KOPT-K1 (cell line): ENCODE data around the gene CFAP74.

Experiments
- H3K27ac ChIP-seq: fragments of 200-600 bp; sonication (generic); 2 replicates; pipeline ENCODE4 v1.5.1; 2016; ENCODE audit warnings: antibody characterized with exemption, mild to moderate bottlenecking, low read depth, low read length; ENCODE audit not compliant: poor library complexity, severe bottlenecking
- H3K36me3 ChIP-seq: fragments of 200-600 bp; sonication (generic); 2 replicates; pipeline ENCODE4 v1.5.1; 2017; ENCODE audit warnings: antibody characterized with exemption, mild to moderate bottlenecking, low read length, moderate library complexity; ENCODE audit not compliant: insufficient read depth
- H3K9me3 ChIP-seq: fragments of 200-600 bp; sonication (generic); 2 replicates; pipeline ENCODE4 v1.5.1; 2017; ENCODE audit warnings: antibody characterized with exemption, low read length, mild to moderate bottlenecking; ENCODE audit not compliant: insufficient read depth, poor library complexity, severe bottlenecking

The CFAP74 gene

GRCh38 chr1:2003541-2004131, at the start of gene CFAP74:
CFAP74 (minus strand) TSS chr1:2003786; CDS start chr1:1990956, 12,830 bp downstream.
- H3K9me3 ChIP-seq = no peaks in the 10 kb centered on the region
- H3K36me3 ChIP-seq = no peaks in the 10 kb centered on the region
- no peak within 1 kb of the TSS for H3K27ac ChIP-seq

- Histone ChIP-seq H3K27ac (no peak overlapping the region), H3K9me3 (no peaks in the 10 kb centered on the region), H3K36me3 (no peaks in the 10 kb centered on the region)
Measured at GRCh38 chr1:2053217-2053616, 49.6 kb upstream of the CFAP74 start.

GRCh38 chr1:2052756-2053155, 49.2 kb upstream of the CFAP74 start:
- H3K27ac ChIP-seq = no peak overlapping the region
- H3K36me3 ChIP-seq = no peaks in the 10 kb centered on the region
- no peaks in the 10 kb centered on the region for H3K9me3 ChIP-seq

- Histone ChIP-seq H3K9me3 (no peaks in the 10 kb centered on the region), H3K27ac (no peak overlapping the region), H3K36me3 (no peaks in the 10 kb centered on the region)
Measured at GRCh38 chr1:2052054-2052679, 48.6 kb upstream of the CFAP74 start.

GRCh38 chr1:2050793-2051682, 47.5 kb upstream of the CFAP74 start:
- H3K27ac ChIP-seq = no peak overlapping the region
- no peaks in the 10 kb centered on the region for H3K36me3 ChIP-seq
- no peaks in the 10 kb centered on the region for H3K9me3 ChIP-seq

- Histone ChIP-seq H3K9me3 (no peaks in the 10 kb centered on the region), H3K27ac (no peak overlapping the region), H3K36me3 (no peaks in the 10 kb centered on the region)
Measured at GRCh38 chr1:2050461-2050792, 46.8 kb upstream of the CFAP74 start.

GRCh38 chr1:2049718-2050431, 46.3 kb upstream of the CFAP74 start, which contains the start of gene PRKCZ:
PRKCZ (plus strand) TSS chr1:2050411; CDS start chr1:2050631, 220 bp downstream.
- no peak within 1 kb of the TSS for H3K27ac ChIP-seq
- H3K9me3 ChIP-seq = no peaks in the 10 kb centered on the region

GRCh38 chr1:2049225-2049717, 45.7 kb upstream of the CFAP74 start:
- no peaks in the 10 kb centered on the region for H3K9me3 ChIP-seq
- no peaks in the 10 kb centered on the region for H3K36me3 ChIP-seq
- no peak overlapping the region for H3K27ac ChIP-seq

More at GRCh38 chr1:2049718-2050431, 46.3 kb upstream of the CFAP74 start, which contains the start of gene PRKCZ:
- no peaks in the 10 kb centered on the region for H3K36me3 ChIP-seq

- H3K27ac ChIP-seq = no peak overlapping the region
- no peaks in the 10 kb centered on the region for H3K36me3 ChIP-seq
- H3K9me3 ChIP-seq = no peaks in the 10 kb centered on the region
Measured at GRCh38 chr1:2047749-2048729, 44.5 kb upstream of the CFAP74 start.

- Histone ChIP-seq H3K9me3 (no peaks in the 10 kb centered on the region), H3K36me3 (no peaks in the 10 kb centered on the region), H3K27ac (no peak overlapping the region)
Measured at GRCh38 chr1:2046953-2047748, 43.6 kb upstream of the CFAP74 start.

- no peak overlapping the region for H3K27ac ChIP-seq
- no peaks in the 10 kb centered on the region for H3K36me3 ChIP-seq
- no peaks in the 10 kb centered on the region for H3K9me3 ChIP-seq
Measured at GRCh38 chr1:2046174-2046917, 42.8 kb upstream of the CFAP74 start.

- H3K36me3 ChIP-seq = no peaks in the 10 kb centered on the region
- H3K27ac ChIP-seq = no peak overlapping the region
- H3K9me3 ChIP-seq = no peaks in the 10 kb centered on the region
Measured at GRCh38 chr1:2045468-2046173, 42.0 kb upstream of the CFAP74 start.
